ENCODE results near the gene SF3B5.

- TF ChIP-seq CTCF (IDR thresholded peaks at IDR 0.05; ENCODE audit: control extremely low read depth in 1 of 3, insufficient read depth in 1 of 3, low read depth in 1 of 3, low read length in 3 of 3) (peak in 2 of 3 experiments; percentile 14 to 23; a peak in 2 of 4 replicates), E2F6 (IDR thresholded peaks at IDR 0.05) (no peak), SP4 (IDR thresholded peaks at IDR 0.05; ENCODE audit: low read length) (no peak), POLR2AphosphoS5 (IDR thresholded peaks at IDR 0.05; ENCODE audit: low read depth, low read length) (no peak), BRCA1 (IDR thresholded peaks at IDR 0.05; ENCODE audit: low read depth, low read length) (no peak), NRF1 (IDR thresholded peaks at IDR 0.05; ENCODE audit: low read depth, low read length) (no peak), KDM1A (IDR thresholded peaks at IDR 0.05; ENCODE audit: borderline replicate concordance, low read length) (no peak), EP300 (IDR thresholded peaks at IDR 0.05; ENCODE audit: borderline replicate concordance in 1 of 2, low read depth in 2 of 2, low read length in 2 of 2) (no peak), TAF1 (IDR thresholded peaks at IDR 0.05; ENCODE audit: low read depth, low read length) (no peak), MAFK (IDR thresholded peaks at IDR 0.05; ENCODE audit: low read depth, low read length) (no peak), YY1 (IDR thresholded peaks at IDR 0.05; ENCODE audit: low read depth, low read length) (no peak), PHF8 (conservative IDR thresholded peaks at IDR 0.05; ENCODE audit: low read depth, low read length) (no peak)
These were observed 7.5 kb downstream of the SF3B5 start for GRCh38 chr6:144087789-144088426.
